A673 (cell line): ENCODE measurements around the gene KCNG2.

ENCODE experiments used
- EZH2 ChIP-seq: fragments of 200-600 bp; sonication (generic); IDR thresholded peaks from 2 replicates; pipeline ENCODE4 v1.6.1; 2017; ENCODE audit warnings: borderline replicate concordance, low read depth, mild to moderate bottlenecking, mixed read lengths, antibody characterized with exemption, low read length; ENCODE audit not compliant: poor library complexity, severe bottlenecking
- TF ChIP-seq, protein P1 (sequence below): fragments of 300-800, 200-600 bp; sonication (generic); conservative IDR thresholded peaks from 2 replicates; pipeline ENCODE4 v1.5.1; 2017; ENCODE audit warnings: low read depth, mild to moderate bottlenecking, antibody characterized with exemption, low read length, moderate library complexity, mixed read lengths

DNA sequence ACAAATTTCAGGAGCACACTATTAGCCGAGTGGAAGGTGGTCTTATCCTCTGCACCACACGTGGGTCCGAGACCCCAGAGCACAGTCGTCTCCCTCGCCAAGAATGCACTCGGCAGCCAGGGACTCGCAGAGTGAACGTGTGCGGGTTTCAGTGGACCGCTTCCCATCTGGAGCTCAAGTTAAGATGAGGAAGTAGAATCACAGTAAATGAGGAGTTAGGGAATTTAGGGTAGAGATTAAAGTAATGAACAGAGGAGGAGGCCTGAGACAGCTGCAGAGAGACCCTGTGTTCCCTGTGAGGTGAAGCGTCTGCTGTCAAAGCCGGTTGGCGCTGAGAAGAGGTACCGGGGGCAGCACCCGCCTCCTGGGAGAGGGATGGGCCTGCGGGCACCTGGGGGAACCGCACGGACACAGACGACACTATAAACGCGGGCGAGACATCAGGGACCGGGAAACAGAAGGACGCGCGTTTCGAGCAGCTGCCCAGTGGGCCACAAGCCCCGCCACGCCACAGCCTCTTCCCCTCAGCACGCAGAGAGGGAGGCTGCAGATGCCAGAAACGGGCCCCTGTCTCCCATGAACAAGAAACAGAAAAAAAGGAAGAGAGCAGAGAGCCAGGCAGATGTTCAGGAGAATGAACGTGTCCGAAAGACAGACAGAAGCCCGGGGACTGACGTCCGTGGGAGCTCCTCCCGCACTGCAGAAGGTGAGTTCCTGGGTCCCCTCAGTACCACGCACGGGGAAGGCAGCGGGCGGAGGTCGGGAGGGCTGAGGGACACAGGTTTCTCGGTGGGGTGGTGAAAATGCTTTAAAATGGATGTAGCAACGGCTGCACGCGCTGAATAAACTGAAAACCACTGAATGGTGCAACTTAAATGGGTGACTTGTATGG, 5.4 kb upstream of the KCNG2 start:
- no peak for TF ChIP-seq EZH2
- TF ChIP-seq, protein P1, sequence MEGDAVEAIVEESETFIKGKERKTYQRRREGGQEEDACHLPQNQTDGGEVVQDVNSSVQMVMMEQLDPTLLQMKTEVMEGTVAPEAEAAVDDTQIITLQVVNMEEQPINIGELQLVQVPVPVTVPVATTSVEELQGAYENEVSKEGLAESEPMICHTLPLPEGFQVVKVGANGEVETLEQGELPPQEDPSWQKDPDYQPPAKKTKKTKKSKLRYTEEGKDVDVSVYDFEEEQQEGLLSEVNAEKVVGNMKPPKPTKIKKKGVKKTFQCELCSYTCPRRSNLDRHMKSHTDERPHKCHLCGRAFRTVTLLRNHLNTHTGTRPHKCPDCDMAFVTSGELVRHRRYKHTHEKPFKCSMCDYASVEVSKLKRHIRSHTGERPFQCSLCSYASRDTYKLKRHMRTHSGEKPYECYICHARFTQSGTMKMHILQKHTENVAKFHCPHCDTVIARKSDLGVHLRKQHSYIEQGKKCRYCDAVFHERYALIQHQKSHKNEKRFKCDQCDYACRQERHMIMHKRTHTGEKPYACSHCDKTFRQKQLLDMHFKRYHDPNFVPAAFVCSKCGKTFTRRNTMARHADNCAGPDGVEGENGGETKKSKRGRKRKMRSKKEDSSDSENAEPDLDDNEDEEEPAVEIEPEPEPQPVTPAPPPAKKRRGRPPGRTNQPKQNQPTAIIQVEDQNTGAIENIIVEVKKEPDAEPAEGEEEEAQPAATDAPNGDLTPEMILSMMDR = no peak
